GM23248 (cell line): Measurements from ENCODE around the gene NUP188.

Source experiments
- EZH2 ChIP-seq: fragments of 200-600 bp; sonication (generic); IDR thresholded peaks from 2 replicates; pipeline ENCODE4 v1.6.1; 2018; ENCODE audit warnings: antibody characterized with exemption, mild to moderate bottlenecking; ENCODE audit not compliant: insufficient read depth, poor library complexity, severe bottlenecking
- EZH2phosphoT487 ChIP-seq: fragments of 200-600 bp; sonication (generic); IDR thresholded peaks from 2 replicates; pipeline ENCODE4 v1.6.1; 2018; ENCODE audit warnings: antibody characterized with exemption, moderate library complexity, mild to moderate bottlenecking, low read depth; ENCODE audit not compliant: insufficient read depth

DNA sequence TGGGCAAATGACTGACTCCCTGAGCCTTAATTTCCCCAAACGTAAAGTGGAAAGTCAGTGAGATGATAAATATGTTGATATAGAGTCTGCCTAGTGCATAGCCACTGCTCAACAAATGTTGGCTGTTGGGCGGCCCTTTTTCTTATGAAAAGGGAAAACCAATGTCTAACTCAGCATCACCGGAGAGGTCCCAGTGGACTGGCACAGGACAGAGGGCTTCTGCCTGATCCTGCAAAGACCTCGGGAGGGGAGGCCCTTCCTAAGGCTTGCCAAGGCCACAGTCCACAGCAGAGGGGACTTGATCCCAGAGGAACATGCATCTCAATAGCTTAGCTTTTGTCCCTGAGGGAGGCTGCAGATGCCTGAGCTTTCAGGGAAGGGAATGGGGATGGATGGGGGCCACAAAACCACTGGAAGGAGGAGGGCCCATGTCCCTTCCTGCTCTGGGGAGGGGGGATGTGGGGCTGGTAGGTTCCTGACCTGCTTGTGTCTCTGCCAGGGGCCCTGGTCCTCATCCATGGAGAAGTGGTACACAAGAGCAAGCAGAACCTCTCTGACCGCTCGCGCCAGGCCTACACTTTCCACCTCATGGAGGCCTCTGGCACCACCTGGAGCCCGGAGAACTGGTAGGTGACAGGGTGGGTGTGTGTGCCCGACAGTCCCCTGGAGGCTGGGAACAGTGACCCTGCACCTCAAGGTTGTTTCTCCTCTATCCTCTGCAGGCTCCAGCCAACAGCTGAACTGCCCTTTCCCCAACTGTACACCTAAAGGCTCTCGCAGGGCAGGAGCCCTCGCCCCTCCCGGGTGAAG lies 6.3 kb upstream of the NUP188 start:
- no peak for TF ChIP-seq EZH2phosphoT487
- no peak for TF ChIP-seq EZH2
